Esophagus squamous epithelium (tissue), 4 donors: ENCODE measurements around the gene SIGLEC7.

Experiments
- POLR2A ChIP-seq, 4 donors: fragments of 450-650 bp; IDR thresholded peaks; one replicate each; pipeline ENCODE4 v1.6.1; 2017; ENCODE audit warnings: antibody characterized with exemption in 4 of 4, mild to moderate bottlenecking in 4 of 4, moderate library complexity in 3 of 4
- TF ChIP-seq, protein P1 (sequence below), 6 experiments: fragments of 450-650 bp in 4 of 6; fragments of 200-600 bp in 2 of 6; sonication (generic) in 2 of 6; IDR thresholded peaks; one replicate each; pipeline ENCODE4 v1.5.1; 2016 to 2019; ENCODE audit warnings: antibody characterized with exemption in 6 of 6, mild to moderate bottlenecking in 4 of 6, moderate library complexity in 4 of 6

DNA sequence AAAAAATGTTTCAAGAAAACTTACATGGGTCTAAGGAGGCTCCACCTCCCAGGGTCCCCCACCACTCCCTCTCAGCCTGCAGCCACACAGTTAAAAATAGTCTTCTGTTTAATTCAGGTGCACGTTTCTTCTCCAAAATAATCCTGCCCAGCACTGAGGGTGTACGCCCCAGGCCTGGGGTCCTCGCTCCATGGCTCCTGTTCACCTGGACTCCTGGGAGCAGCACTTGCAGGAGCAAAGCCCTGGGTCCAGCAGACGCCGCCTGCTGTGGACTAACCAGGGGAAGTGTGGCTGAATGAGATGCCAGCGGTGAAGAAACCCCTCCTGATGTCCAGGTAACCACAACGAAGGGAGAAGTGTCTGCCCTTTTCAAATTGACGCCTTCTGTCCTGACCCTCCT lies 41.5 kb downstream of the SIGLEC7 start:
- TF ChIP-seq POLR2A (IDR thresholded peaks at IDR 0.05) = no peak
- TF ChIP-seq, protein P1, sequence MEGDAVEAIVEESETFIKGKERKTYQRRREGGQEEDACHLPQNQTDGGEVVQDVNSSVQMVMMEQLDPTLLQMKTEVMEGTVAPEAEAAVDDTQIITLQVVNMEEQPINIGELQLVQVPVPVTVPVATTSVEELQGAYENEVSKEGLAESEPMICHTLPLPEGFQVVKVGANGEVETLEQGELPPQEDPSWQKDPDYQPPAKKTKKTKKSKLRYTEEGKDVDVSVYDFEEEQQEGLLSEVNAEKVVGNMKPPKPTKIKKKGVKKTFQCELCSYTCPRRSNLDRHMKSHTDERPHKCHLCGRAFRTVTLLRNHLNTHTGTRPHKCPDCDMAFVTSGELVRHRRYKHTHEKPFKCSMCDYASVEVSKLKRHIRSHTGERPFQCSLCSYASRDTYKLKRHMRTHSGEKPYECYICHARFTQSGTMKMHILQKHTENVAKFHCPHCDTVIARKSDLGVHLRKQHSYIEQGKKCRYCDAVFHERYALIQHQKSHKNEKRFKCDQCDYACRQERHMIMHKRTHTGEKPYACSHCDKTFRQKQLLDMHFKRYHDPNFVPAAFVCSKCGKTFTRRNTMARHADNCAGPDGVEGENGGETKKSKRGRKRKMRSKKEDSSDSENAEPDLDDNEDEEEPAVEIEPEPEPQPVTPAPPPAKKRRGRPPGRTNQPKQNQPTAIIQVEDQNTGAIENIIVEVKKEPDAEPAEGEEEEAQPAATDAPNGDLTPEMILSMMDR (IDR thresholded peaks at IDR 0.05) = no peak
